ENCODE measurements around the gene LRMDA.
A peak's percentile ranks its signal among the peaks of the same experiment; 100 is the strongest.

Gene LRMDA

DNA sequence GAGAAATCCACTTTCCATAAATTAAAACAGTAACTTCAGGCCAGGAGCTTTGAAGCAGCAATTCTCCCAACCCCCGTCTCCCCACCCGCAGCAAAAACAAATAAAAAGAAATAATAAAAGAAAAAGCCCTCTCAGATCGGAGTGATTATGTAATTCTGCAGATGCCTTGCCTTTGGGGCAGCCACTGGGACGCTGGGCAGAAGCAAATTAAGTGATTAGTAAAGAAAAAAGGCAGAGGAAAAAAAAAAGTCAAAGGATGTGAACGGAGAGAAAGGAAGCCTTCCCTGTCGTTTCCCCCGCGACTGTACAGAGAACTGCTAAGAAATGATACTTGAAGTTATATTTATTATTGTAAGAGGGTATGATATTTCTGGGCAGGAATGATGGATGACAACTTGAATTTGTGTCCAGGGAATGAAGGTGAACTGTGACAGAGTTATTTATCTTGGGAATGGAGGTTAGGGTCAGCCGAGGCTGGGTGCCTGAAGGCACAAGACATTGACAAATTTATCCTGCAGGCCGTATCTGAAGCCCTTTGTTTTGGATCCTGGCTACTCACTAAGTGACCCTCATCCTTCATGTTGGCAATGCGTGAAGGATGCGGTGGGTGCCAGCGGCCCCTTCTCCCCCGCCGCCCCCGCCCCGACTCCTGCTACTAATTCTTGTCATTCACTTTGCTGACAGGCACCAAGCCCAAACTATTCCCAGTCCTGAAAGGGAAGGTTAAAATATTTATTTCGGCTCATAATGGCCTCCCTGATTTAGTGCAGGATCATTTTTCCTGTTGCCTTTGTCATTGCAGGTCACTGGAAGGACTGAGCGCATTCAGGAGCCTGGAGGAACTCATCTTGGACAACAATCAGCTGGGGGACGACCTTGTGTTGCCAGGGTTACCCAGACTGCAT is 604.0 kb downstream of the LRMDA start:
- ChIA-PET POLR2A (interaction anchor here (0.7 kb wide), 1 partner anchor 415 kb away, joined by 6 read pairs; no protein-coding TSS in a partner anchor), CTCF (interaction anchor here (0.6 to 2.6 kb wide), 9 partner anchors 9 to 971 kb away, joined by 3 to 29 read pairs (median 3); no protein-coding TSS in a partner anchor)
- Histone ChIP-seq H3K36me3 (ENCODE audit: control insufficient read depth in 2 of 2, insufficient read depth in 1 of 2, low read length in 2 of 2) (peaks cover 0 to 3% of the 10 kb centered on the region in 2 experiments; a peak in 1 of 3 replicates), H3K4me1 (ENCODE audit: control insufficient read depth, insufficient read depth, low read length) (peaks cover 14% of the 10 kb centered on the region), H3K4me3 (ENCODE audit: low read depth, low read length) (no peak overlapping the region), H3K27ac (ENCODE audit: extremely low read depth, low read depth, low read length) (peak overlapping the region; percentile 42; the same call in 1 of the 2 replicates), H3K9me3 (ENCODE audit: control insufficient read depth, insufficient read depth, low read depth, low read length) (no peaks in the 10 kb centered on the region)
- peak; percentile 31; the same call in 1 of the 2 replicates for TF ChIP-seq ZBTB8A (tag by site-specific recombination; IDR thresholded peaks at IDR 0.05)
- TF ChIP-seq ZNF335 (tag by site-specific recombination; conservative IDR thresholded peaks at IDR 0.05): peak; percentile 50; the same call in 1 of the 2 replicates
- TF ChIP-seq, protein P1, sequence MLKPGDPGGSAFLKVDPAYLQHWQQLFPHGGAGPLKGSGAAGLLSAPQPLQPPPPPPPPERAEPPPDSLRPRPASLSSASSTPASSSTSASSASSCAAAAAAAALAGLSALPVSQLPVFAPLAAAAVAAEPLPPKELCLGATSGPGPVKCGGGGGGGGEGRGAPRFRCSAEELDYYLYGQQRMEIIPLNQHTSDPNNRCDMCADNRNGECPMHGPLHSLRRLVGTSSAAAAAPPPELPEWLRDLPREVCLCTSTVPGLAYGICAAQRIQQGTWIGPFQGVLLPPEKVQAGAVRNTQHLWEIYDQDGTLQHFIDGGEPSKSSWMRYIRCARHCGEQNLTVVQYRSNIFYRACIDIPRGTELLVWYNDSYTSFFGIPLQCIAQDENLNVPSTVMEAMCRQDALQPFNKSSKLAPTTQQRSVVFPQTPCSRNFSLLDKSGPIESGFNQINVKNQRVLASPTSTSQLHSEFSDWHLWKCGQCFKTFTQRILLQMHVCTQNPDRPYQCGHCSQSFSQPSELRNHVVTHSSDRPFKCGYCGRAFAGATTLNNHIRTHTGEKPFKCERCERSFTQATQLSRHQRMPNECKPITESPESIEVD (tag by site-specific recombination; IDR thresholded peaks at IDR 0.05): peak; percentile 78
- no peak for TF ChIP-seq GLI2 (tag by site-specific recombination; IDR thresholded peaks at IDR 0.05; ENCODE audit: borderline replicate concordance, low read depth)
- peak; percentile 44; the same call in 1 of the 2 replicates for TF ChIP-seq ZNF341 (tag by site-specific recombination; IDR thresholded peaks at IDR 0.05; ENCODE audit: low read depth)
- TF ChIP-seq ZNF561 (tag by site-specific recombination; IDR thresholded peaks at IDR 0.05; ENCODE audit: borderline replicate concordance): no peak
- TF ChIP-seq FEZF1 (tag by site-specific recombination; IDR thresholded peaks at IDR 0.05): peak; percentile 91
- TF ChIP-seq ZNF670 (tag by site-specific recombination; IDR thresholded peaks at IDR 0.05; ENCODE audit: low read depth): no peak
- TF ChIP-seq, protein P2, sequence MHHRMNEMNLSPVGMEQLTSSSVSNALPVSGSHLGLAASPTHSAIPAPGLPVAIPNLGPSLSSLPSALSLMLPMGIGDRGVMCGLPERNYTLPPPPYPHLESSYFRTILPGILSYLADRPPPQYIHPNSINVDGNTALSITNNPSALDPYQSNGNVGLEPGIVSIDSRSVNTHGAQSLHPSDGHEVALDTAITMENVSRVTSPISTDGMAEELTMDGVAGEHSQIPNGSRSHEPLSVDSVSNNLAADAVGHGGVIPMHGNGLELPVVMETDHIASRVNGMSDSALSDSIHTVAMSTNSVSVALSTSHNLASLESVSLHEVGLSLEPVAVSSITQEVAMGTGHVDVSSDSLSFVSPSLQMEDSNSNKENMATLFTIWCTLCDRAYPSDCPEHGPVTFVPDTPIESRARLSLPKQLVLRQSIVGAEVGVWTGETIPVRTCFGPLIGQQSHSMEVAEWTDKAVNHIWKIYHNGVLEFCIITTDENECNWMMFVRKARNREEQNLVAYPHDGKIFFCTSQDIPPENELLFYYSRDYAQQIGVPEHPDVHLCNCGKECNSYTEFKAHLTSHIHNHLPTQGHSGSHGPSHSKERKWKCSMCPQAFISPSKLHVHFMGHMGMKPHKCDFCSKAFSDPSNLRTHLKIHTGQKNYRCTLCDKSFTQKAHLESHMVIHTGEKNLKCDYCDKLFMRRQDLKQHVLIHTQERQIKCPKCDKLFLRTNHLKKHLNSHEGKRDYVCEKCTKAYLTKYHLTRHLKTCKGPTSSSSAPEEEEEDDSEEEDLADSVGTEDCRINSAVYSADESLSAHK (tag by site-specific recombination; IDR thresholded peaks at IDR 0.05): 0 out of 2 replicates have a peak, but pooled peaks have one; percentile 8
- TF ChIP-seq ZFHX2 (tag by site-specific recombination; conservative IDR thresholded peaks at IDR 0.05): 0 out of 2 replicates have a peak, but pooled peaks have one; percentile 2

DNA sequence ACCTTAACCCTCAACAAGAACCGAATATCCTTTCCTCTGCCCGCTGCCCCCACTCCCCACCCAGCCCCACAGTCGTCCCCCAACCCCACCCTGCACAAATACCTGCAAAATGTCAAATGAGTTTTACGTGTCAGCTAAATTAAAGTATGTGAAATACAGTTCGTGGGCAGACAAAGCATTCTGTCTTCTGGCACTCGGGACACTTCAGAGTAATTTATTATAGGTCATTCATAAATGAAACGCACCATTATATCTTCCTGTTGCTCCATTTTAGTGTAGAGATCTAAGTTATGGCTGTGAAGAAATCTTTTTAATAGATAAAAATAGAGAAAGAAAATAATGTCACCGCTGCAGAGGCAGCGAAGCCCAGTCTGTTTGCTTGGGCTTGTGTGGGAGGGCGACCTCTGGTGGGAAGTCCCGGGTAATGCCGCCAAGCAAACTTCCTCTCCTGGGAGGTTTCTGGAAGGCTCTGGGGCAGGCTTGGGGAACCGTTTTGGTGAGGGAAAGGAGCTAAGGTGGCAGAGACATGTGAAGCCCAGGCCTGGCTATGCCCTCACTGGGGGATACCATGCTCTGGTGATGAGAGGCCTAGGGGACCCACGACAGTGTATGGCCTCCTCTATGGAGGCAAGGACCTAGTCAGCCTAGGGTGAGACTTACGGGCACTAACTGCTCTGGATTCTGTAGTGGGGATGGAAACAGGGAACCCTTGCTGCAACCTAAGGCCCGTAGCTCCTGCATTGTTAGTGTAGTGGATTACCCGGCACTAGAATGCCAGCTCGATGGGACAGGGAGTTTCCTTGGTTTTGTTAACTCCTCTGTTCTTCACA is 604.9 kb downstream of the LRMDA start:
- no peaks in the 10 kb centered on the region for H3K9me3 ChIP-seq (ENCODE audit: control insufficient read depth, insufficient read depth, low read depth, low read length)
- no peak overlapping the region for H3K4me3 ChIP-seq (ENCODE audit: low read depth, low read length)
- H3K4me1 ChIP-seq (ENCODE audit: control insufficient read depth, insufficient read depth, low read length): peaks cover 14% of the 10 kb centered on the region
- ChIA-PET CTCF (interaction anchor here (0.5 to 2.8 kb wide), 29 partner anchors 10 to 970 kb away, joined by 3 to 29 read pairs (median 4); partner anchors contain the start of gene ZNF503), POLR2A (interaction anchor here (0.5 kb wide), 1 partner anchor 267 kb away, joined by 3 read pairs; no protein-coding TSS in a partner anchor)
- H3K27ac ChIP-seq (ENCODE audit: extremely low read depth, low read depth, low read length): no peak overlapping the region; the same call in 1 of the 2 replicates
- peaks cover 0 to 3% of the 10 kb centered on the region in 2 experiments; a peak in 1 of 3 replicates for H3K36me3 ChIP-seq (ENCODE audit: control insufficient read depth in 2 of 2, insufficient read depth in 1 of 2, low read length in 2 of 2)
- TF ChIP-seq ZEB2 (tag by site-specific recombination; IDR thresholded peaks at IDR 0.05) (0 out of 2 replicates have a peak, but pooled peaks have one; percentile 14), ZNF335 (tag by site-specific recombination; conservative IDR thresholded peaks at IDR 0.05) (no peak), ZNF561 (tag by site-specific recombination; IDR thresholded peaks at IDR 0.05; ENCODE audit: borderline replicate concordance) (no peak), MEIS1 (CRISPR knock-in tag; IDR thresholded peaks at IDR 0.05; ENCODE audit: borderline replicate concordance) (no peak), ZNF624 (tag by site-specific recombination; IDR thresholded peaks at IDR 0.05) (no peak), ZNF169 (tag by site-specific recombination; IDR thresholded peaks at IDR 0.05) (no peak), ZNF274 (IDR thresholded peaks at IDR 0.05; ENCODE audit: low read length) (no peak), ZNF274 (tag by site-specific recombination; IDR thresholded peaks at IDR 0.05; ENCODE audit: borderline replicate concordance) (no peak), ZNF391 (tag by site-specific recombination; IDR thresholded peaks at IDR 0.05; ENCODE audit: borderline replicate concordance, low read depth) (no peak), EGR2 (tag by site-specific recombination; IDR thresholded peaks at IDR 0.05; ENCODE audit: low read depth) (no peak)
- TF ChIP-seq, protein P3, sequence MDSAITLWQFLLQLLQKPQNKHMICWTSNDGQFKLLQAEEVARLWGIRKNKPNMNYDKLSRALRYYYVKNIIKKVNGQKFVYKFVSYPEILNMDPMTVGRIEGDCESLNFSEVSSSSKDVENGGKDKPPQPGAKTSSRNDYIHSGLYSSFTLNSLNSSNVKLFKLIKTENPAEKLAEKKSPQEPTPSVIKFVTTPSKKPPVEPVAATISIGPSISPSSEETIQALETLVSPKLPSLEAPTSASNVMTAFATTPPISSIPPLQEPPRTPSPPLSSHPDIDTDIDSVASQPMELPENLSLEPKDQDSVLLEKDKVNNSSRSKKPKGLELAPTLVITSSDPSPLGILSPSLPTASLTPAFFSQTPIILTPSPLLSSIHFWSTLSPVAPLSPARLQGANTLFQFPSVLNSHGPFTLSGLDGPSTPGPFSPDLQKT (IDR thresholded peaks at IDR 0.05; ENCODE audit: borderline replicate concordance, low read depth, low read length): no peak
- TF ChIP-seq, protein P4, sequence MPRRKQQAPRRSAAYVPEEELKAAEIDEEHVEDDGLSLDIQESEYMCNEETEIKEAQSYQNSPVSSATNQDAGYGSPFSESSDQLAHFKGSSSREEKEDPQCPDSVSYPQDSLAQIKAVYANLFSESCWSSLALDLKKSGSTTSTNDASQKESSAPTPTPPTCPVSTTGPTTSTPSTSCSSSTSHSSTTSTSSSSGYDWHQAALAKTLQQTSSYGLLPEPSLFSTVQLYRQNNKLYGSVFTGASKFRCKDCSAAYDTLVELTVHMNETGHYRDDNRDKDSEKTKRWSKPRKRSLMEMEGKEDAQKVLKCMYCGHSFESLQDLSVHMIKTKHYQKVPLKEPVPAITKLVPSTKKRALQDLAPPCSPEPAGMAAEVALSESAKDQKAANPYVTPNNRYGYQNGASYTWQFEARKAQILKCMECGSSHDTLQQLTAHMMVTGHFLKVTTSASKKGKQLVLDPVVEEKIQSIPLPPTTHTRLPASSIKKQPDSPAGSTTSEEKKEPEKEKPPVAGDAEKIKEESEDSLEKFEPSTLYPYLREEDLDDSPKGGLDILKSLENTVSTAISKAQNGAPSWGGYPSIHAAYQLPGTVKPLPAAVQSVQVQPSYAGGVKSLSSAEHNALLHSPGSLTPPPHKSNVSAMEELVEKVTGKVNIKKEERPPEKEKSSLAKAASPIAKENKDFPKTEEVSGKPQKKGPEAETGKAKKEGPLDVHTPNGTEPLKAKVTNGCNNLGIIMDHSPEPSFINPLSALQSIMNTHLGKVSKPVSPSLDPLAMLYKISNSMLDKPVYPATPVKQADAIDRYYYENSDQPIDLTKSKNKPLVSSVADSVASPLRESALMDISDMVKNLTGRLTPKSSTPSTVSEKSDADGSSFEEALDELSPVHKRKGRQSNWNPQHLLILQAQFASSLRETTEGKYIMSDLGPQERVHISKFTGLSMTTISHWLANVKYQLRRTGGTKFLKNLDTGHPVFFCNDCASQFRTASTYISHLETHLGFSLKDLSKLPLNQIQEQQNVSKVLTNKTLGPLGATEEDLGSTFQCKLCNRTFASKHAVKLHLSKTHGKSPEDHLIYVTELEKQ (tag by site-specific recombination; IDR thresholded peaks at IDR 0.05; ENCODE audit: borderline replicate concordance): no peak
